ENCODE results near the gene SFRP2. TPM values are rescaled to one million over a fixed set of nuclear protein-coding genes. Genes with fewer than 3 reads are reported as not detected.

Gene SFRP2
- total and polyA plus RNA-seq, 12 donors: 0.57 to 23.2 (median 2.5) TPM

DNA sequence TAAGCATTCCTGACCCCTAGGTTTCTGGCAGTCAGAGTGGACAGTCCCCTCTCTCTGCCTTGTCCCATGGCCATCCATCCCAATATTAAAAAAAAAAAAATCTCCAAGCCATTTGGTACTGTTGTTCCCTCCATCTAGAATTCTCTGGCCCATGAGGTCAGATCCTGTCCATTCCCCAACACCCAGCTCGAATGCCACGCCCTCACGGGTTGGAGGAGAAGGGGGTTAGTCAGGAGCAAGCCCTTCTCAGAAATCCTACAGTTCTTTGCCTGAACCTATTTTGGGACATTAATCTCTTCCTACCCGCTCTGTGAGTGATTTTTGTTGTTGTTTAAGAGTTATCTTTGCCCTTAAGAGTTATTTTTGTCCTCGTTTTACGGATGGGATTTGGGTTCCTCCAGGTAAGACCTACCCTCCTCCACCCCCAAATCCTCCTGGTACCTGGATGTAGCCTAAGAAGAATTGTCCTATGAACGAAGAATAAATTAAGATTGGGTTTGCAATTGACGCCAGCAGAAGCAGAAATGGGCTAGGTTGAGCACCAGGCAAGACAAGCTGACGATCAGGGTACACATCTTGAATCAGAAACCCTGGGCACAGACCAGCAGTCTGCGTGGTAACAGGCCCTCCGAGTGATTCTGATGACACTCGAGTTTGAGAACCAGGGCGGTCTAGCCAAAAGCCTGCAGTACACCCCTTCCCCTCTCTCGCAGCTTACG is 30.0 kb downstream of the SFRP2 start:
- H3K27ac ChIP-seq: no peak overlapping the region
- peaks cover 5 to 8% of the 10 kb centered on the region in 2 donors for H3K4me1 ChIP-seq (replicated peaks in 1 of 2)
- intact Hi-C loops (cut with DNase I): no loop called here
- TF ChIP-seq POLR2A (IDR thresholded peaks at IDR 0.05): no peak
- TF ChIP-seq, protein P1, sequence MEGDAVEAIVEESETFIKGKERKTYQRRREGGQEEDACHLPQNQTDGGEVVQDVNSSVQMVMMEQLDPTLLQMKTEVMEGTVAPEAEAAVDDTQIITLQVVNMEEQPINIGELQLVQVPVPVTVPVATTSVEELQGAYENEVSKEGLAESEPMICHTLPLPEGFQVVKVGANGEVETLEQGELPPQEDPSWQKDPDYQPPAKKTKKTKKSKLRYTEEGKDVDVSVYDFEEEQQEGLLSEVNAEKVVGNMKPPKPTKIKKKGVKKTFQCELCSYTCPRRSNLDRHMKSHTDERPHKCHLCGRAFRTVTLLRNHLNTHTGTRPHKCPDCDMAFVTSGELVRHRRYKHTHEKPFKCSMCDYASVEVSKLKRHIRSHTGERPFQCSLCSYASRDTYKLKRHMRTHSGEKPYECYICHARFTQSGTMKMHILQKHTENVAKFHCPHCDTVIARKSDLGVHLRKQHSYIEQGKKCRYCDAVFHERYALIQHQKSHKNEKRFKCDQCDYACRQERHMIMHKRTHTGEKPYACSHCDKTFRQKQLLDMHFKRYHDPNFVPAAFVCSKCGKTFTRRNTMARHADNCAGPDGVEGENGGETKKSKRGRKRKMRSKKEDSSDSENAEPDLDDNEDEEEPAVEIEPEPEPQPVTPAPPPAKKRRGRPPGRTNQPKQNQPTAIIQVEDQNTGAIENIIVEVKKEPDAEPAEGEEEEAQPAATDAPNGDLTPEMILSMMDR (IDR thresholded peaks at IDR 0.05): no peak
- DNase-seq: no peak
- H3K27me3 ChIP-seq: peaks cover 8% of the 10 kb centered on the region
- peak overlapping the region in 1 of 4 donors; percentile 46 for H3K4me3 ChIP-seq
- H3K9me3 ChIP-seq (replicated peaks in 1 of 3): no peaks in the 10 kb centered on the region
- H3K36me3 ChIP-seq (replicated peaks in 1 of 2): no peaks in the 10 kb centered on the region
- WGBS, 4 donors: 58 to 66% (median 64%) methylated on average over 11 to 15 of the region's 15 CpGs

DNA sequence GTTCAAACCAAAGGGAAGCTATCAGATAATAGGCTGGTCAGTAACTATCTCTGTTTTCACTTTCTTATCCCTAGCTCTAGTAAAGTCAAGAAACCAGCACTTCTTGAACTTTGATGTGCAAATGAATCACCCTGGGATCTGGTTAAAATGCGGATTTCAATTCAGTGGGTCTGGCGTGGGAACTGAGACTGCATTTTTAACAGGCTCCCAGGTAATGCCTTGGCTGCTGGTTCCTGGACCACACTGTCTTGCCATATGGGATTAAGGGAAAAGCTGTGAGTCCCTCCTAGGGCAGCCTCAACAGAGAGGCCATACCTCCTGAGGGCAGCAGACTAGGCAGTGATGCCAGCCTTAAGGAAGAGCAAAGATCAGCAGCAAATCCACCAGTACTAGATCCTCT is 30.7 kb downstream of the SFRP2 start:
- TF ChIP-seq, protein P1 (IDR thresholded peaks at IDR 0.05): no peak
- TF ChIP-seq POLR2A (IDR thresholded peaks at IDR 0.05): no peak
- no peak for DNase-seq
- no peak overlapping the region for H3K4me3 ChIP-seq
- H3K27ac ChIP-seq: no peak overlapping the region
- no peaks in the 10 kb centered on the region for H3K9me3 ChIP-seq (replicated peaks in 1 of 3)
- intact Hi-C loops (cut with DNase I): no loop called here
- peaks cover 8% of the 10 kb centered on the region for H3K27me3 ChIP-seq
- H3K36me3 ChIP-seq (replicated peaks in 1 of 2): no peaks in the 10 kb centered on the region
- peaks cover 5 to 8% of the 10 kb centered on the region in 2 donors for H3K4me1 ChIP-seq (replicated peaks in 1 of 2)
- 82 to 93% (median 88%) methylated on average over 2 of the region's 2 CpGs for WGBS, 4 donors

DNA sequence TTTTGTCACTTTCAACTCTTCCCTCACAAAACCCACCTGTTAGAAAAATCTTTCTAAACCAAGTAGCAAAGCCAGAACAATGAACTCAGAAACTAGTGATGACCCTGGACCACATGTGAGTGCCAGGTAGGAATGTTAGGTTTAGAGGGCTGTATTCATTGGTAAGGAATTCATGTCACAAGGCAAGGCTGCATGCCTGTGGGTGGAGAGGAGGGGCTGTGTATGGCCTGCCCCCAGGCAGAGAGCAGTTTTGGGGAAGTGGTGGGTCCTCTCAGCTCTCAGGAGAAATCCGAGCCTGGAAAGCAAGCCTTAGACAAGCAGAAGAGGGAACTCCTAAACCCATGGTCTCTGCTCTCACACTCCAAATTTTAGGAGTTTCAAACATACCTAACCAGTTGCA is 31.5 kb downstream of the SFRP2 start:
- WGBS, 4 donors: 60 to 77% (median 69%) methylated on average over 1 of the region's 1 CpG; no CpG with 5 or more reads in 1 of the 4 donors
- intact Hi-C loops (cut with DNase I): no loop called here

DNA sequence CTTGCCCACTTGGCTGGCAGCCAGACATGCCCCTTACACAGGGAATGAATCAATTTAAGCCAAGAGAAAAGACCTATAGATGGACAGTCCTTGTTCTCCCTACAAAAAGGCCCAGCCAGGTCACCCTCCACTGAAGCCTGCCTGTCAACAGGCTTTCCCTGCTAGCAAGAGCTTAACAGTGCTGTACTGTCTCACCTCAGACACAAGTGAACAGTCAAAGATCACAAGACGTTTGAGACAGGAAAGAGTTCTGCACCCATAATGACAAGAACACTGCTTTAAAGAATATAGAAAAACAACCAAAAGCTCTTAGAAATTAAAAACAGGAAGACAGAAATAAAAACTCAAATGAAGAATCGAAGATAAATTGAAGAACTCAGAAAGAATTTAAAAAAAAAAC is 33.7 kb downstream of the SFRP2 start:
- intact Hi-C loops (cut with DNase I): no loop called here
- Histone ChIP-seq H3K27ac (no peak overlapping the region), H3K27me3 (peaks cover 8% of the 10 kb centered on the region), H3K9me3 (replicated peaks in 1 of 3) (no peaks in the 10 kb centered on the region), H3K4me1 (replicated peaks in 1 of 2) (peaks cover 5 to 8% of the 10 kb centered on the region in 2 donors), H3K36me3 (replicated peaks in 1 of 2) (no peaks in the 10 kb centered on the region), H3K4me3 (no peak overlapping the region)
- no peak for DNase-seq
- TF ChIP-seq POLR2A (IDR thresholded peaks at IDR 0.05): no peak
- TF ChIP-seq, protein P1 (IDR thresholded peaks at IDR 0.05): no peak
- WGBS, 4 donors: 58 to 66% (median 63%) methylated on average over 2 of the region's 2 CpGs

More for the DNA sequence above, 31.5 kb downstream of the SFRP2 start:
- H3K27me3 ChIP-seq: peaks cover 8% of the 10 kb centered on the region
- no peaks in the 10 kb centered on the region for H3K36me3 ChIP-seq (replicated peaks in 1 of 2)
- H3K9me3 ChIP-seq (replicated peaks in 1 of 3): no peaks in the 10 kb centered on the region
- no peak overlapping the region for H3K27ac ChIP-seq
- TF ChIP-seq POLR2A (IDR thresholded peaks at IDR 0.05): no peak
- TF ChIP-seq, protein P1 (IDR thresholded peaks at IDR 0.05): no peak
- H3K4me1 ChIP-seq (replicated peaks in 1 of 2): peaks cover 5 to 8% of the 10 kb centered on the region in 2 donors
- H3K4me3 ChIP-seq: no peak overlapping the region
- peak in 1 of 7 donors; percentile 10 for DNase-seq

Measured in adrenal gland (tissue), 12 donors.